Skeletal muscle tissue (tissue), 4 donors: Measurements from ENCODE around the gene HSPA5. TPM values are rescaled to one million over a fixed set of nuclear protein-coding genes. Genes with fewer than 3 reads are reported as not detected.
"Not testable (repeated sequence)": the region's sequence is repeated elsewhere in the genome, so short reads cannot be mapped to it uniquely, and the experiment has no call there.

Experiments used
- H3K27ac ChIP-seq: one replicate; pipeline ENCODE4 v1.7.0; 2013; ENCODE audit warnings: mild to moderate bottlenecking, low read depth, low read length, inconsistent platforms
- H3K27me3 ChIP-seq, 3 donors: one replicate each; pipeline ENCODE4 v1.7.0; 2013; ENCODE audit warnings: low read length in 3 of 3; ENCODE audit not compliant: control insufficient read depth in 3 of 3, insufficient read depth in 3 of 3
- H3K36me3 ChIP-seq, 3 donors: one replicate each; pipeline ENCODE4 v1.7.0; 2013; ENCODE audit warnings: low read length in 3 of 3; ENCODE audit not compliant: control insufficient read depth in 3 of 3, insufficient read depth in 3 of 3
- H3K4me1 ChIP-seq, 3 donors: one replicate each; pipeline ENCODE4 v1.7.0; 2013; ENCODE audit warnings: low read length in 3 of 3, mild to moderate bottlenecking in 3 of 3; ENCODE audit not compliant: control insufficient read depth in 3 of 3, insufficient read depth in 3 of 3
- H3K4me3 ChIP-seq, 3 donors: one replicate each; pipeline ENCODE4 v1.7.0; 2013; ENCODE audit warnings: low read length in 3 of 3
- H3K9ac ChIP-seq, 3 donors: one replicate each; pipeline ENCODE4 v1.7.0; 2013; ENCODE audit warnings: low read length in 3 of 3, mild to moderate bottlenecking in 3 of 3, moderate library complexity in 2 of 3, low read depth in 1 of 3
- H3K9me3 ChIP-seq, 3 donors: one replicate each; pipeline ENCODE4 v1.7.0; 2013; ENCODE audit warnings: low read length in 3 of 3; ENCODE audit not compliant: control insufficient read depth in 3 of 3
- total RNA-seq: library from RNA; depleted of rRNA; stranded (reverse); fragments of >200 nt; gene quantifications from one replicate; pipeline ENCODE4 v1.2.3, GENCODE V29; 2014
- donor health status: Osteomylitis.

HSPA5 gene
- total RNA-seq, 1 donor from 2014 or later = 48.5 TPM

DNA sequence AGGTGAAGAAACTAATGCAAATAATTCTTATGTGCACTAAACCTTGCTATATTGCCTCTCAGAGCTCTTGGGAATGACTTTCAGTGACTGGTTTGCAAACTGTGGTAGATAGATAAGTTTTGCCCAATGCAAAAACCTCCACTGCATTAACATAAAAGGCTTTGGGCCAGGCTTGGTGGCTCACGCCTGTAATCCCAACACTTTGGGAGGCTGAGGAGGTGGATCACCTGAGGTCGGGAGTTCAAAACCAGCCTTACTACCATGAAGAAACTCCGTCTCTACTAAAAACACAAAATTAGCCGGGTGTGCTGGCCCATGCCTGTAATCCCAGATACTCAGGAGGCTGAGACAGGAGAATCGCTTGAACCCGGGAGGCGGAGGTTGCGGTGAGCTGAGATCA, 7.0 kb downstream of the HSPA5 start:
- peaks cover 32 to 43% (median 35%) of the 10 kb centered on the region in 3 donors for H3K4me1 ChIP-seq
- H3K4me3 ChIP-seq, H3K27me3 ChIP-seq, H3K9ac ChIP-seq, H3K27ac ChIP-seq, H3K9me3 ChIP-seq: not testable (repeated sequence)
- peaks cover 44 to 58% (median 45%) of the 10 kb centered on the region in 3 donors for H3K36me3 ChIP-seq

DNA sequence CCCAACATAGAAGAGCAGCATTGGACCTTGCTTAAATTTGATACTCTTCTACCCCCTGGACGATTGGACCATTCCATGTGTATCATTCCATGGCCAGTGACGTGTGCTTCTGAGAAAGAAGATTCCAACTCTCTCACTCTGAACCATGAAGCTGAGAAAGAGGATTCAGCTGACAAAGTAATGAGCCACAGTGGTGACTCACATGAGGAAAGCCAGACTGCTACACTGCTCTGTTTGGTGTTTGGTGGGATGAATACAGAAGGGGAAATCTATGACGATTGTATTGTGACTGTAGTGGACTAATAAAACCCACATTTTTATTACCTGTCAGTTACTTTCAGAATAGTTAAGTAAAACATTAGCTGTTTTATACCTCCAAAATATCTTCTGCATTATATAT, 7.5 kb downstream of the HSPA5 start:
- no peak overlapping the region for H3K27ac ChIP-seq
- H3K27me3 ChIP-seq = no peaks in the 10 kb centered on the region
- no peak overlapping the region for H3K9ac ChIP-seq
- H3K4me3 ChIP-seq = no peak overlapping the region
- no peaks in the 10 kb centered on the region for H3K9me3 ChIP-seq
- peaks cover 39 to 54% (median 41%) of the 10 kb centered on the region in 3 donors for H3K36me3 ChIP-seq
- peaks cover 28 to 39% (median 31%) of the 10 kb centered on the region in 3 donors for H3K4me1 ChIP-seq

DNA sequence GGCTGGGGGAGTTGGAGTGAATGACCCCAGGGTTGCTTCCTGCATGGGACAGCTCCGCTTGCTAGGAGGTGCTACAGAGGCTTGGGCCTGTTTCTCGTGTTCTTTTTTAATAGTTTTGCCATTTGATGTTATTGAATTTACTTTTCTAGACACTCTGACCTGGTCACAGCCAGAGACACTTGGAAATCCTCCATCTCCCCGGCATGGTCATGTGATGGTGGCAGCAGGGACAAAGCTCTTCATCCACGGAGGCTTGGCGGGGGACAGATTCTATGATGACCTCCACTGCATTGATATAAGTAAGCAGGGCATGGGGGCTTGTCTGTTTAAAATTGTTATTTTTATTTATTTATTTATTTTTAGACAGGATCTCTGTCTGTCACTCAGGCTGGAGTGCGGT, 13.4 kb downstream of the HSPA5 start:
- Histone ChIP-seq H3K27me3 (no peaks in the 10 kb centered on the region), H3K9ac (no peak overlapping the region), H3K4me1 (no peaks in the 10 kb centered on the region), H3K4me3 (no peak overlapping the region), H3K9me3 (no peaks in the 10 kb centered on the region), H3K36me3 (peaks cover 12 to 16% (median 13%) of the 10 kb centered on the region in 3 donors), H3K27ac (no peak overlapping the region)

DNA sequence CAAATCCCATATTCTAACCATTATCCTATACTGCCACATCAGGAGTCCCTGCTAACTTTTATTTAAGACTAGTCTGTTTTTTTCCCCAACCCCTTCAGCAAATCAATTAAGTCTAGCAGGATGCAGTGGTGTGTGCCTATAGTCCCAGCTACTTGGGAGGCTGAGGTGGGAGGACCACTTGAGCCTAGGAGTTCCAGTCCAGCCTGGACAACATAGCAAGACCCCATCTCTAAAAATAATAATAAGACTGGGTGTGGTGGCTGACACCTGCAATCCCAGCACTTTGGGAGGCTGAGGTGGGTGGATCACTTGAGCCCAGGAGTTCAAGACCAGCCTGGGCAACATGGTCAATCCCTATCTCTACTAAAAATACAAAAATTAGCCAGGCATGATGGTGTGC, 16.3 kb downstream of the HSPA5 start:
- not testable (repeated sequence) for H3K9me3 ChIP-seq, H3K4me3 ChIP-seq, H3K9ac ChIP-seq, H3K27ac ChIP-seq, H3K4me1 ChIP-seq, H3K27me3 ChIP-seq
- H3K36me3 ChIP-seq = peaks cover 3 to 14% (median 12%) of the 10 kb centered on the region in 3 donors

DNA sequence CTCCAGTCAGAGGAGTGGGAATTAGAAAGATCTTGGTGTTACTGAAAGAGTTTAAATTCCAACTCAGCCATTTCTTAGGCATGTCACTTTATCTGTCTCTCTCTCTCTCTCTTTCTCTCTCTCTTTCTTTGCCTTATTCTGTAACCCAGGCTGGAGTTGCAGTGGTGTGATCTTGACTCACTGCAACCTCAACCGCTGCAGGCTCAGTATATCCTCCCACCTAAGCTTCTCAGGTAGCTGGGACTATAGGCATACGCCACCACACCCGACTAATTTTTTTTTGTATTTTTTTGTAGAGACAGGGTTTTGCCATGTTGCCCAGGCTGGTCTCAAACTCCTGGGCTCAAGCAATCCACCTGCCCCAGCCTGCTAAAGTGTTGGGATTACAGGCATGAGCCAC, 22.5 kb downstream of the HSPA5 start:
- Histone ChIP-seq H3K27ac (no peak overlapping the region), H3K27me3 (no peaks in the 10 kb centered on the region), H3K36me3 (peaks cover 0 to 8% (median 6%) of the 10 kb centered on the region in 3 donors), H3K9me3 (no peaks in the 10 kb centered on the region), H3K9ac (no peak overlapping the region), H3K4me3 (no peak overlapping the region), H3K4me1 (no peaks in the 10 kb centered on the region)

DNA sequence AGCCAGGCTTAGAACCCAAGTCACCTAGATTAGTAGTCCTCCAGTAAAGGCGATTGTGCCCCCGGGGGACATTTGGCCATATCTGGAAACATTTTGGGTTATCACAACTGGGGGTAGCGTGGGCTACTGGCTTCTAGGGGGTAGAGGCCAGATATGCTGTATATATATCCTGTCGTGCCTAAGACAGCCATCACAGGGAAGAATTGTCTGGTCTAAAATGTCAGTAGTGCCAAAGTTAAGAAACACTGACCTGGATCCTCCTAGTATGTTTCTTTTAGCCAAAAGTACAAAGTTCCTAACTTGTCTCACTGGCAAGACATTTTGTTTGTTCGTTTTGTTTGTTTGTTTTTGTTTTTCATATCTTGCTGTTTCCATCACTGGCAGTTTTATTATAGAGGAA, 27.0 kb downstream of the HSPA5 start:
- H3K36me3 ChIP-seq = peaks cover 8 to 18% (median 17%) of the 10 kb centered on the region in 3 donors
- H3K9me3 ChIP-seq = no peaks in the 10 kb centered on the region
- no peak overlapping the region for H3K27ac ChIP-seq
- H3K27me3 ChIP-seq = no peaks in the 10 kb centered on the region
- no peak overlapping the region for H3K9ac ChIP-seq
- no peak overlapping the region for H3K4me3 ChIP-seq
- no peaks in the 10 kb centered on the region for H3K4me1 ChIP-seq

DNA sequence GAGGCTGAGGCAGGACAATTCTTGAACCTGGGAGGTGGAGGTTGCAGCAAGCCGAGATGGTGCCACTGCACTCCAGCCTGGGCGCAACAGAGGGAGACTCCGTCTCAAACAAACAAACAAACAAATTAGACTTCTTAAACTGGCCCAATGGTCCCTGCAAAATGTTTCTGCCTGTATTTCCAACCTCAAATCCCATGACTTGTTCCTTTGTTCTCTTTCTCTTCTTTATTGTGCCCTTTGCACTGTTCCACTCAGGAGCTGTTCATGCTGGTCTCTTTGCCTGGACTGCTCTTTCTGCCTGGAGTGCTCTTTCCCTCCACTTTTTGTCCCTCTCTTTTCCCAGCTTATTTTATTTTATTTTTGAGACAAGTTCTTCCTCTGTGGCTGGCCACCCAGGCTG, 36.7 kb downstream of the HSPA5 start:
- H3K36me3 ChIP-seq = peaks cover 27 to 36% (median 31%) of the 10 kb centered on the region in 3 donors

DNA sequence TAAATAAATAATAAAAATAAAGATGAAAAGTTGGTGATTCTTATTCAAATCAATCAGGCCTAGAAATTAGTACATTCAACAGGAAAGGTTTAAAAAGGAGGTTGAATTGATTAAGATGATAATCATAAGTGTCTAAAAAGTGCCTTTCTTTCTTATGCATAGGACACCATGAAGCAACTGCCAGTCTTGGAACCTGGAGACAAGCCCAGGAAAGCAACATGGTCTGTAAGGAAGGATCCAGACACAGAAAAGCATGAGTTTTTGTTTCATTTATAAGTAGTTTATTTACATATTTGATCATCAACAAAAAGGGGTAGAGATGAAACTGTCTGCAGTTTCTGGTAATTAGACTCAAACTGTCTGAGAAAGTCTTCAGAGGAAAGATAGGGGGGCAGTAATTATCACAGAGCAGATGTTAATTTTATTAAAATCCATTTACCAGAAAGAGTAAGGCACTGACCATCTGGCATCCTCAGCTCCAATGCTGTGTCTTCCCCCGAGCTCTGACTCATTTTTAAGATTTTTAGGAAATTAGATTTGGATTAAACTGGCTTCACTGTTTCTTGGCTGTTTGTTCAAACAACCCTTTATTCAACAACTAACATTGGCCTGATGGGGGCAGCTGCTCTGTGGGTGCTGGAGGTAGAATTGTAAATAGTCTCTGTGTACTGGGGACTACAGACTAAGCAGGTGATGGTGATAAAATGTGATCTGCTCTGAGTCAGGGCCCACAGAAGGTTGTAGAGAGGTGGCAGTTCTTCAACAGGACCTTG, 38.1 kb downstream of the HSPA5 start:
- Histone ChIP-seq H3K9me3 (no peaks in the 10 kb centered on the region), H3K27ac (no peak overlapping the region), H3K4me3 (no peak overlapping the region), H3K27me3 (no peaks in the 10 kb centered on the region), H3K4me1 (peaks cover 0 to 10% (median 7%) of the 10 kb centered on the region in 3 donors), H3K36me3 (peaks cover 23 to 28% (median 27%) of the 10 kb centered on the region in 3 donors), H3K9ac (no peak overlapping the region)

More for the DNA sequence above, 36.7 kb downstream of the HSPA5 start:
- Histone ChIP-seq H3K9ac (no peak overlapping the region), H3K9me3 (no peaks in the 10 kb centered on the region), H3K27ac (no peak overlapping the region), H3K4me3 (no peak overlapping the region), H3K4me1 (peaks cover 0 to 9% (median 7%) of the 10 kb centered on the region in 3 donors), H3K27me3 (no peaks in the 10 kb centered on the region)

DNA sequence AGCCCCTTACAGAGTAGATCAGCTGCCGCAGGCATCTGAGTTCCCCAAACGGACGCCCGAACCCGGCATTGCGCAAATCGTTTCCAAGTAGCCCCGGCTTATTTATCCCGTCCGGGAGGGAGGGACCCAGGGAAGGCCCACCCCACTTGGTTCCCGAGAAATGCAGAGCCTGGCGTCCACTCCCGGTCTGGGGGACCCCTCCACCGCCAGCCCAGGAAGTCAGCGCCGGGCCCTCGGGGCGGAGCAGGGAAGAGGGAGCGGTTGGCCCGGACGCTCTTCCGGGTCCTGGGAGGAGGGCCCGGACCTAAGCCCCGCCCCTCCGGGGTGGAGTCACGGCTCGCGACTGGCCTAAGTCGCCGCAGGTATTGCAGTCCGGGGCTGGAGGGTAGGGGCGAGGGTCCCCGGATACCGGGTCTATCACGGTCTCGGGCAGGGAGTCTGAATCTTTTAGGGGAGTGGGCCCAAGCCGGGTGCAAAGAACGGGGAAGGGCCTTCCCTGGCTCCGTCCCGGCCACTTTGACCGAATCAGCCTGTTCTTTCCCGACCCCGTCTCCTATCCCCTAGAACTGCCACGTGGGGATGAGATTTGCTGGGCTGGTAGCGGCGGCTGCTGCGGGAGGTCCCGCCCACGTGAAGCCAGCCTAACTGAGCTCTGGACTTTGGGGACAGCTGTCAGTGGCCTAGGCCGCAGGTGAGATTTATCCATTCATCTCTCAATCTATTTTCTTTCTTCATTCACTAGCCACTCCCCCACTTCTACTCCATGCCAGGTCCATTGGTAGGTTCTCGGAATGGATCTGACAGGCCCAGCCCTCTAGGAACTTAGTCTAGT, 40.7 kb downstream of the HSPA5 start, which contains the start of gene RABEPK:
Gene RABEPK (plus strand): TSS at position 327 of the 832 bp plus-strand sequence. CDS start 2,472 bp downstream, outside the sequence.
- peaks cover 11 to 15% (median 13%) of the 10 kb centered on the region in 3 donors for H3K36me3 ChIP-seq
- H3K27ac ChIP-seq = peak within 1 kb of the TSS; percentile 79
- H3K4me1 ChIP-seq = peaks cover 0 to 10% (median 7%) of the 10 kb centered on the region in 3 donors
- no peaks in the 10 kb centered on the region for H3K27me3 ChIP-seq
- H3K9ac ChIP-seq = peak within 1 kb of the TSS; percentile 93 to 95 (median 95)
- H3K9me3 ChIP-seq = no peaks in the 10 kb centered on the region
- peak within 1 kb of the TSS; percentile 86 to 94 (median 90) for H3K4me3 ChIP-seq

DNA sequence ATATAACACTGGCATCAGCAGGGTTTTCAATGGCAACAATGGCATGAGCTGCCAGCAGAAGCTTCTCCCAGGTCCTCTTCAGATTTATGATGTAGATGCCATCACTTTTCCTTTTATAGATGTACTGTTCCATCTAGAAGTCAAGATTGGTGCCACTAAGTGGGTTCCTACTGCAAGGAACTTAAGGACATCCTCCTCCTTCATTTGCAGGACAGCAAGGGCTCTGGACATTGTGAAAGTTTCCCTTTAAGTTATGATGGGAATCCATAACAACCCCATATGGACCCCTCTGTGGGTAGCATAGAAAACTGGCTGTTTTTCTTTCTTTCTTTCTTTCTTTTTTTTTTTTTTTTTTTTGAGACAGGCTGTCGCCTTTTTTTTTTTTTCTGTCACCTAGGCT, 45.6 kb downstream of the HSPA5 start:
- peaks cover 4 to 15% (median 6%) of the 10 kb centered on the region in 3 donors for H3K4me1 ChIP-seq
- H3K36me3 ChIP-seq, H3K27me3 ChIP-seq, H3K9ac ChIP-seq, H3K27ac ChIP-seq, H3K9me3 ChIP-seq, H3K4me3 ChIP-seq: not testable (repeated sequence)
